HG03575 (cell line): ENCODE data around the gene APBA2.

Experiments used
- ATAC-seq: cut with Tn5 transposase; IDR thresholded peaks from one replicate; pipeline ENCODE4 v1.9.1; 2021; ENCODE audit not compliant: unreplicated experiment, insufficient number of reproducible peaks, low FRiP score; ENCODE audit errors: extremely low read depth

The APBA2 gene

GRCh38 chr15:29058903-29059539 is 173.2 kb downstream of the APBA2 start:
- ATAC-seq: no peak

- no peak for ATAC-seq
Measured at GRCh38 chr15:29059871-29060640, 174.3 kb downstream of the APBA2 start.

DNA sequence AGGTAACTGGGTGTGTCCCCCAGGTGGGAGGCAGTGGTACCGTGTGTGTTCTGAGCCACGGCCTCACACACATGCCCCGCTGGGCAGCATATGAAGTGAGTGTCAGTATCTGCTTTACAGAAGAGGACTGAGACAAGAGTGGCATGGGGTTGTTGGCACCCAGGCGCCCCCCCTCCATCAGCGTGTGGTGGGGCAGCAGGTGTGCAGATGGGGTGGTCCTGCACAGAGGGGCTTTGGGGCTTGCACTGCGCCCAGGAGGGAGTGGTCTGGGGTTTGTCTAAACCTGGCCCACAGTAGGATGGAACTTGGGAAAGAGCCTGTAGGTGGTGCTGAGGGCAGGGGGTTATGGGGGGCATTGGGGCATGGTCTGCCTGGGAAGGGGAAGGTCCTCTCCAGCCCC is 176.0 kb downstream of the APBA2 start:
- ATAC-seq: no peak

- ATAC-seq: no peak
Measured at GRCh38 chr15:29062179-29062591, 176.4 kb downstream of the APBA2 start.

- no peak for ATAC-seq
Measured at GRCh38 chr15:29062626-29063025, 176.9 kb downstream of the APBA2 start.

- no peak for ATAC-seq
Measured at GRCh38 chr15:29063646-29064045, 177.9 kb downstream of the APBA2 start.

DNA sequence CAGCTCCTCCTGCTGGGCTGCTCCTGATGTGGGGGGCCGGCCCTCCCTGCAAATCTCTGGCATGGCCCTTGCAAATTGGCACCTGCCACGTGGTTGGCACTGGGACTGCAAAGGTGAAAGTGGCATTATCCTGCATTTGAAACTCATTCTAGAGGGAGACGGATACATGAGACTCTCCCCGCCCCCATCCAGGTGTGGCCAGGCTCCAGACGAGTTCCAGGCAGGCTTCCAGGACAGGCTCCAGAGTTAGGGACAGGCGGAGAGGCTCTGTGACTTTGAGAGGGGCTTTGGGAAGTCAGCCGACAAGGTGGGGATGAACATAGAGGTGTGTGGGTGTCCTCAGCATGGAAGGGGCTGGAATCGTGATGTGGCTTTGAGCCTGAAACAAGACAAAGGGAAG is 178.5 kb downstream of the APBA2 start:
- ATAC-seq: no peak

GRCh38 chr15:29064731-29065130 is 179.0 kb downstream of the APBA2 start:
- no peak for ATAC-seq

GRCh38 chr15:29065571-29065970 is 179.8 kb downstream of the APBA2 start:
- no peak for ATAC-seq

GRCh38 chr15:29066310-29066709 is 180.5 kb downstream of the APBA2 start:
- no peak for ATAC-seq

GRCh38 chr15:29066838-29067237 is 181.1 kb downstream of the APBA2 start:
- no peak for ATAC-seq

DNA sequence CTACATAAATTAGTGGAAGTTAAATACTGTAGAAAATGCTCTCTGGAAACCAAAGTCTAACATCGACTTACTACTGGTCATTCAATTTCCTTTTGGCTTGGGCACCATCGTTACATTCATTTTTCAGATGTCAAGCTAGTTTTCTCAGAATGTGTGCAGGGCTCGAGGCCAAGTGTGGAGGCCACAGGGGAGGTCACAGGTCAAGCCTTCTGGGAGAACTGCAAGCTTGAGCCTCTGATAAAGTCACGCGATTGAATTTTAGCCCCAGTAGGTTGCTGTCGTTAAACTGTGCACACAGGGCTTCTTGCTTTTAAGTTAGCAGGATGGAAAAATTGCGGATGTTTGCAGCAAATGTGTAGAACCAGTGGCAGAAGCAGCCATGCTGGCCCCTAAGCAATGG is 182.2 kb downstream of the APBA2 start:
- ATAC-seq: no peak

- ATAC-seq: no peak
Measured at GRCh38 chr15:29070471-29071231, 184.9 kb downstream of the APBA2 start.

DNA sequence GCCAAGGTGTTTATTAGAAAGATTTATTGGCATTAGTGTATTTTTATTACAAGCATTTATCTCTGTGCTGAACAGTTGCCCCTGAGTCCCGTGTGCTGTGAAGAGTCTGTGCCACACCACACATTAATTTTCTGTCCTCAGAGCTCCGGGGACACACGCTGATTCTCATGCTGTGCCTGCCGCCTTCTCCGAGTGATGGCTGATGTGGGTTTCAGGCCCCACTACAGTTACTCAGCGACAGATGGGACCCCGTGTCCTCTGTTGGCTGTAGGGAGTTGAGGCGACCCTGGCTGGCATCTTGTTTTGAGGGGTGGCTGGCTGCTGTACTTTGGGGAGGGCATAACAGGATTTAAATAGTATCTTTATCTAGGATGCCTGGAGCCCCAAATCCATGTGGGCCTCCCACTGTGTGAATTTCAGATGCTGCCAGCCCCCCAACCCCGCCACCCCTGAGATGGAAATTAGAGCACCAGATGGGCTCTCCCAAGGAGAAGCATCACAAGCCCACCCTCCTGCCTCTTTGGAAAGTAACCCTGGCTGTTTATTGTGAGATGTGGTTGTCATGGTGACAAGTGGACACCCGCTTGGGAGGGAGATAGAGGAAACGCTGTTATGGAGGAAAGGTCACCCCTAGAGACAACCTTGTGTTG is 185.6 kb downstream of the APBA2 start:
- ATAC-seq: no peak

DNA sequence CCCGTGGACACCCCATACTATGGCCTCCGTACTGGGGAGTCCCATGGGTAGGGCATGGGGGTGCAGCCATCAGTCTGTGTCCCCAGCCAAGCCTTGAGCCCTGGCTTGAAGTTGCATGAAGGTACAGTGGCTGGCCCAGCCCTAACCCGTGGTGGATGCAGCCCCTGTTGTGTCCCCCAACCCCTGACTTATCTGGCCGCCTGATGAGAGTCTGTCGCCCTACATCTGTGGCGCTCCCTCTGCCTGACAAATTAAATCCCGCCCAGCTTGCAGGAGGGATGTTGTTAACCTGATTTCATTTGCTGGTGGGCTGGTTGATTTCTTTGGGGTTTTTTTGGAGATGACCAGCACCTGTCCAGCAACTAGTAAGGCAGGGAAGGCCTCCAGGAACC is 186.1 kb downstream of the APBA2 start:
- ATAC-seq: no peak

GRCh38 chr15:29072444-29072843 is 186.7 kb downstream of the APBA2 start:
- ATAC-seq: no peak

- no peak for ATAC-seq
Measured at GRCh38 chr15:29074045-29074444, 188.3 kb downstream of the APBA2 start.

DNA sequence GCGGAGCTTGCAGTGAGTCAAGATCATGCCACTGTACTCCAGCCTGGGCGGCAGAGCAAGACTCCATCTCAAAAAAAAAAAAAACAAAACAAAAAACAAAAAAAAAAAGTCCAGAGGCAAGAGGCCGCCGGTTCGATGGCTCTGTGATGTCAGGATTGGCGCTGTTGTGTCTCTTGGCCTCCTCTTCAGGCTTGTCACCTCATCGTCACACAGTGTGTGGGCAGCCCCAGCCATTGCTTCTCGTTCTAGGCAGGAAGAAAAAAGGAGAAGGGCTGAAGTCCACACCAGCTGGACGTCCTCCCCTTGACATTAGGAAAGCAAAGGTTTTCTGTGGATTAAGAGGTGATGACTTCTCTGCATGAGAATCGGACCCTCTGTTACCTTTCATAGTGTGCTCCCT is 192.8 kb downstream of the APBA2 start:
- ATAC-seq: no peak

DNA sequence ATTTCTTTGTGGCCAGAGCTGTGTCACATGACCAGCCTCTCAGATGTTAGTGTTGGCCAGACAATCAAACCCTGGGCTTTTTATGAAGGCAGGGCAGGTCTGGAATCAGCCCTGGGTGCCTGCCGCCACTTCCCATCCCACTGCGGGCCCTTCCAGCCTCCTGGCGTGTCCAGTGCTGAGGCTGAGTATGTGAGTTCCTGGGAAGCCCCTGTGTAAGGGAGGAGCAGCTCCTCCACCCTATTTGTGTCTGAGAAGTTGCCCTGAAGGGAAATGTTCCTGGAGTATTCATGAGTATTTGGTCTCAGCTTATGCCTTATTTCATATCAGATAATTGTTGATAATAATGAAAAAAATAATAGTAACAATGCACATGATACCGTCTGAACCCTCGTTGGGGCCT is 193.7 kb downstream of the APBA2 start:
- ATAC-seq: no peak

GRCh38 chr15:29081781-29082180 is 196.0 kb downstream of the APBA2 start:
- ATAC-seq: no peak
